Pancreas (tissue), 10 donors: ENCODE measurements around the gene SLC25A22. TPM values are rescaled to one million over a fixed set of nuclear protein-coding genes. Genes with fewer than 3 reads are reported as not detected.

Experiments used
- ATAC-seq, 4 donors: fragments of 200-7000 bp; cut with Tn5 transposase; one replicate each; pipeline versions ENCODE4 v1.8.0 to v1.9.1; 2020; ENCODE audit warnings: mild to moderate bottlenecking in 4 of 4, moderate library complexity in 4 of 4
- DNase-seq, 6 donors: peaks; one replicate each; pipeline ENCODE4 v3.0.0-alpha.2; 2020
- FAIRE-seq: peaks from 2 replicates; lab custom pipeline; 2012; peaks lifted over from hg19 to GRCh38; lab: Jason Lieb, UNC
- H3K27ac ChIP-seq, 4 donors: fragments of 200-600 bp; sonication (generic); 1 replicate in 3 of 4; 2 replicates in 1 of 4; pipeline versions ENCODE4 v1.5.0 to v1.8.0; 2020
- H3K27me3 ChIP-seq, 4 donors: fragments of 200-600 bp; one replicate each; pipeline ENCODE4 v1.8.0; 2021
- H3K36me3 ChIP-seq, 3 donors: fragments of 200-600 bp; sonication (generic) in 1 of 3; one replicate each; pipeline versions ENCODE4 v1.5.0 to v1.8.0; 2020 to 2021
- H3K4me1 ChIP-seq, 3 donors: fragments of 200-600 bp; one replicate each; pipeline ENCODE4 v1.8.0; 2021
- H3K4me3 ChIP-seq, 4 donors: fragments of 200-600 bp; sonication (generic) in 2 of 4; one replicate each; pipeline versions ENCODE4 v1.5.0 to v1.8.0; 2020 to 2021
- H3K9me3 ChIP-seq, 4 donors: fragments of 200-600 bp; one replicate each; pipeline ENCODE4 v1.8.0; 2021
- CTCF ChIP-seq, 4 donors: fragments of 200-600 bp; sonication (generic) in 3 of 4; IDR thresholded peaks; one replicate each; pipeline versions ENCODE4 v1.5.0 to v1.8.0; 2021; ENCODE audit warnings: antibody characterized with exemption in 4 of 4
- WGBS, 2 donors: extraction: QIAGEN DNeasy Blood & Tissue Kit; methylation state at CpG; one replicate each; pipeline ENCODE4 v1.1.7; 2013; 5-methylcytosine and 5-hydroxymethylcytosine counted together
- intact Hi-C, 3 donors: fragments of 100-400 bp; cut with DNase I; formaldehyde crosslinking; loops; one replicate each; pipeline versions ENCODE4 v1.11.1 to v1.14.2; 2022
- polyA plus RNA-seq, 2 donors: library from polyadenylated mRNA; stranded (reverse); fragments of 200-250 nt; gene quantifications; one replicate each; pipeline ENCODE4 v1.2.3, GENCODE V29; 2013
- total RNA-seq, 6 donors: library from RNA; stranded (reverse); fragmentation: NEBNext Ultra II Directional in 4 of 6; extraction: Animal tissue kit (Norgen Biotek cat#: 25700) in 4 of 6; gene quantifications; one replicate each; pipeline versions ENCODE4 v1.2.1 to v1.2.4, GENCODE V29; 2021 to 2023
- donor health status: healthy with polysubstance abuse.
- donor health status: DM: no; HTN: no; CAD: no; lungs with moderate emphysema.
- donor health status: DM: no; HTN: no; CAD: no.
- donor health status: control.
- donor health status: control.
- donor health status: Bipolar disorder and iron deficiency.
- donor health status: DM: yes; HTN: yes; CAD: no.
- donor health status: DM: no; HTN: no; CAD: no.
- donor health status: DM: no; HTN: no; CAD: no.
- donor health status: DM: yes; HTN: yes; CAD: no.

Gene SLC25A22
- total and polyA plus RNA-seq, 8 donors = 32.2 to 84.0 (median 42.9) TPM

GRCh38 chr11:819943-820649 lies 22.0 kb upstream of the SLC25A22 start:
- 1% methylated on average over 24 to 47 of the region's 47 CpGs for WGBS, 2 donors
- ATAC-seq (peak; percentile 47 to 68 (median 58)), DNase-seq (peak; percentile 92 to 97 (median 96)), FAIRE-seq (no peak)
- intact Hi-C loops = no loop called here
- Histone ChIP-seq H3K27ac (peak overlapping the region; percentile 91 to 99 (median 97)), H3K4me1 (peaks cover 14 to 30% (median 24%) of the 10 kb centered on the region in 3 donors), H3K36me3 (peaks cover 0 to 10% (median 6%) of the 10 kb centered on the region in 3 donors), H3K9me3 (no peaks in the 10 kb centered on the region), H3K4me3 (peak overlapping the region; percentile 80 to 97 (median 90)), H3K27me3 (no peaks in the 10 kb centered on the region)
- TF ChIP-seq CTCF (IDR thresholded peaks at IDR 0.05) = no peak

- no peaks in the 10 kb centered on the region for H3K9me3 ChIP-seq
- no peaks in the 10 kb centered on the region for H3K27me3 ChIP-seq
- FAIRE-seq = no peak
- peak; percentile 92 to 97 (median 94) for DNase-seq
- peak; percentile 70 to 79 (median 75) for ATAC-seq
- peaks cover 0 to 7% (median 6%) of the 10 kb centered on the region in 3 donors for H3K36me3 ChIP-seq
- intact Hi-C loops = no loop called here
- H3K27ac ChIP-seq = peak overlapping the region; percentile 91 to 99 (median 97)
- WGBS, 2 donors = 0 to 1% methylated on average over 53 to 96 of the region's 96 CpGs
- H3K4me3 ChIP-seq = peak overlapping the region; percentile 80 to 97 (median 90)
- H3K4me1 ChIP-seq = peaks cover 10 to 29% (median 24%) of the 10 kb centered on the region in 3 donors
- TF ChIP-seq CTCF (IDR thresholded peaks at IDR 0.05) = peak in 1 of 4 donors; percentile 8
Observed at GRCh38 chr11:819129-819931, 21.2 kb upstream of the SLC25A22 start.

- Histone ChIP-seq H3K36me3 (peaks cover 0 to 3% (median 0%) of the 10 kb centered on the region in 3 donors), H3K4me3 (peak within 1 kb of the TSS; percentile 80 to 97 (median 90)), H3K27ac (peak within 1 kb of the TSS; percentile 91 to 99 (median 97)), H3K9me3 (no peaks in the 10 kb centered on the region), H3K4me1 (peaks cover 10 to 29% (median 24%) of the 10 kb centered on the region in 3 donors), H3K27me3 (no peaks in the 10 kb centered on the region)
- intact Hi-C loops = no loop called here
- FAIRE-seq = no peak
- 12 to 14% methylated on average over 17 to 20 of the region's 20 CpGs for WGBS, 2 donors
- TF ChIP-seq CTCF (IDR thresholded peaks at IDR 0.05) = no peak
- DNase-seq = peak in 5 of 6 donors; percentile 64 to 76 (median 70)
- ATAC-seq = peak in 3 of 4 donors; percentile 3 to 5 (median 4)
Observed at GRCh38 chr11:818396-819128, 20.5 kb upstream of the SLC25A22 start, which contains the start of gene PNPLA2. Gene PNPLA2, plus strand, starts transcription at chr11:818914. Its CDS starts 805 bp downstream, at chr11:819719.

GRCh38 chr11:816433-816779 lies 18.3 kb upstream of the SLC25A22 start:
- FAIRE-seq (no peak), ATAC-seq (no peak), DNase-seq (no peak)
- Histone ChIP-seq H3K4me1 (peaks cover 0 to 15% (median 11%) of the 10 kb centered on the region in 3 donors), H3K27ac (no peak overlapping the region), H3K36me3 (peaks cover 0 to 18% (median 13%) of the 10 kb centered on the region in 3 donors), H3K9me3 (no peaks in the 10 kb centered on the region), H3K4me3 (no peak overlapping the region), H3K27me3 (no peaks in the 10 kb centered on the region)
- 81 to 84% methylated on average over 11 of the region's 11 CpGs for WGBS, 2 donors
- TF ChIP-seq CTCF (IDR thresholded peaks at IDR 0.05) = no peak
- intact Hi-C loops = no loop called here
